ENCODE results near the gene PARP1.

PARP1 gene

DNA sequence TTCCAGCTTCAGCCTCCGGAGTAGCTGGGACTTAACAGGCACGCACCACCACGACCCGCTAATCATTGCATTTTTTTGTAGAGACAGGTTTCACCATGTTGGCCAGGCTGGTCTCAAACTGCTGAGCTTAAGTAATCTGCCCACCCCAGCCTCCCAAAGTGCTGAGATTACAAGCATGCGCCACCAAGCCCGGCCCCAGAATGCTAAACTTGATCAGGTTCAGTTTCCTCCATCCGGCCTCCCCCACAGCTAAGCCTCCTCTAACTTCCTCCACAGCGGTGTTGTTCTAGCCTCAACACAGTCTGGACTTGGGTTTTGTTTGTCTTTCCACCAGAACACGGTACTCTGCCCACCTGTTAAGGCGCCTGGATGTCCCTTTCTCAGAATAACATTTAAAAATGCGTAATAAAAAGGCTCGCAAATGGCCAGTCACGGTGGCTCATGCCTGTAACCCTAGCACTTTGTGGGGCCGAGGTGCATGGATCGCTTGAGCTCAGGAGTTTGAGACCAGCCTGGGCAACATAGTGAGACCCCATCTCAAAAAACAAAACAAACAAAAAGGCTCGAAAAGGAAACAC lies 2.4 kb downstream of the PARP1 start:
- DNase-seq (ENCODE audit: low read depth): no peak

DNA sequence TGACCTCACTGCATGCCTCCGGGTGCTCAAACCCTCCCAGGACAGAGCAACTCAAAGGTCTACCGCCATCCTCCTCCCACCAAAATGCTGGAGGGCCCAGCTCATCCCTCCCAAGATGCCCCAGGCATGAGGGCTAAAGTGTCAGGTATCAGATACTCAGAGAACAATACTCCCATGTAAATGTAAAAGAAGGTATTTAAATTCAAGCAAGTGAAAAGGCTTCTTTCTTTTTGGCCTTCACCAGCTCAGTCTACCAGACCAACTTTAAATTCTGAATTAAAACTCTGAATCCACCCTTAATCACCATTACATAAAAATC lies 3.0 kb downstream of the PARP1 start:
- DNase-seq (ENCODE audit: low read depth): no peak

DNA sequence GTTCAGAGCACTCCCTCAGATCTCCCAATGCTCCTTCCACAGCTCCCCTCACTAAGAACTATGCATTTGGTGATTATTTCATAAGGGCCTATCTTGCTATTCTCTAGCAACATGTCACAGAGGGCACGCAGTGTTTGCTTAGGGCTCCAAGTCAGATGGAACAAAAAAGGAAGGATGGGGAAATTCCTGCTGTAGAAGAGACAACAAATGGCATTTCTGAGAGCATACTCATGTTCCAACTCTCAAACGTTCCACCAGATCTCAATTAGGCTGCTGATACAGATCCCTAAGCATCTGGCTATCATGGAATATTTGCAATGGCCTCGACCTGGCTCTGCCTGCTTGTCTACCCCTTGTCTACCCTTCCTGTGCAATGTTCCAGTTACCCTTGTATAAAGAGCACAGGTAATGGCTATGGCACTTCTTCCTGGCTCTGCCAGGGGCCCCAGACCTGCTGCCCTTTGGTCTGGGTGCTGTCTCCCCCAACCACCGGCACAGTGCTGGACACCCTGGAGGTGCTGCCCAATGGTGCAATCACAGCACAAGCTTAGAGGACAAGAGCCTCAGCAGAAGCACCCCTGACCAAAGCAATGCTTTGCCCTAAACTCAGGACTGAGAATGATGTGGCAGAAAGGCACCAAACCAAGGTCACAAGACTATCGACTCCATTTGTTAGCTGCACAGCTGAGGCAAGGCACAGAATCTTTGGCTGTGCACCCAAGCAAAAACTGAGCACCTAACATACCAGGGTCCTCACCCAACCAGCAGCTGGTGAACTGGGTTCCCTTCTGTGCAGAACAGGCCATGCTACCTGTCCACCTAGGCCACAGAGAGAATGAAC lies 3.6 kb downstream of the PARP1 start:
- no peak for DNase-seq (ENCODE audit: low read depth)

- no peak for DNase-seq (ENCODE audit: low read depth)
These were observed 4.5 kb downstream of the PARP1 start for GRCh38 chr1:226403201-226404034.

DNA sequence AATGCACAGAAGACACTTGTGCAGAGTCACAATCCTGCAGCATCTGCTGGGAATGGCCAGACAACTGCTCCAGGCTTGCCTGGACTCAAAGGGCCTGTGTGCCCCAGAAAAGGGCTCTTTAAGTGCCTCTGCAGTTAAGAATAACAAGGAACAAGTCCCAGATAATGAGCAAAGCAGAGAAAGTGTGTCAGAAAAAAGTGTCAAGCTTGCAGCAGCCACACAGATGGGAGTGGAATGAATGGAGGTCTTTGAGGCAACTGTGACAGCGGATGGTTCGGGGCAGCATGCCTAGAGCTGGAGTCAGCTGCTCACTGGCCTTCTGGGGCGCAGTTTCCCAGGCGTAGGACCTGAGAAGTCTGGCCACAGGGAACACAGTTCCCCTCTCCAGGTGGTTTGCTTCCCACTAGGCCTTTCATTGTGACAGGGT lies 5.1 kb downstream of the PARP1 start:
- DNase-seq (ENCODE audit: low read depth): no peak

GRCh38 chr1:226401355-226402303 lies 6.3 kb downstream of the PARP1 start:
- no peak for DNase-seq (ENCODE audit: low read depth)

DNA sequence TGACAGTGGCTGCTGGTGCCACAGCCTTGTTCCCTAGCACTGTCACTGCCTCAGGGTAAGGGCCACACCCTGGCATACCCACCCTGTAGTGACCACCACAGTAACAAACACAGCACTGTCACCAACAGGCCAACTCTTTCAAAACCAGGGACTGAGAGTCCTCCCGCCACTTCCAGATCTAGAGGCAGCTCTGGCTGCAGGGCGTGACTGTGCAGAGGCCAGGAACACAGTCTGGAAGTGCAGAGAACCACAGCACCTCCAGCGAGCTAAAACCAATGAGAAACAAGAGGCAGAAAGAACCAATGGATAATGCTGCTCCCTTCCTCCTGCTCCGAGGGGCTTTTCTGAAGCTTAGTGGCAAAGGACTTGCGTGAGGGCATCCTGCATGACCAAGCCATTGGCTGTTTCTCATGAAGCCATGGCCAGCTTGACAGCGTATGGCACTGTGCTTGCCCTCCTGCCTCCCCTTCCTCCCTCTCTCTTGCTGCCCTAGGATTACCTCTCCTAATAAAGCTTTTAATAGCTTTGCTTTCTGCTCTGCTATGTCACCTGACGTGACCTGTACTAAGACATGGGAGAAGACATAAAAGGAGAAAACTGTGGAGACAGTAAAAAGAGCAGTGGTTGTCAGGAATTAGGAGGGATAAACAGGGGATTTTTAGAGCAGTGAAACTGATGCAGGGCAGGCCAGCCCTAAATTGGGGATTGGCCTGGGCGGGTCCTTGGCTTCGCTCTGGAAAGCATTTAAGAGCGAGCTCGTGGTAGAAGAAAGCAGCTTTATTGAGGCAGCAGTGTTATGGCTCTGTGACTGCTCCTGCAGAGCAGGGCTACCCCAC lies 7.2 kb downstream of the PARP1 start:
- DNase-seq (ENCODE audit: low read depth): no peak

DNA sequence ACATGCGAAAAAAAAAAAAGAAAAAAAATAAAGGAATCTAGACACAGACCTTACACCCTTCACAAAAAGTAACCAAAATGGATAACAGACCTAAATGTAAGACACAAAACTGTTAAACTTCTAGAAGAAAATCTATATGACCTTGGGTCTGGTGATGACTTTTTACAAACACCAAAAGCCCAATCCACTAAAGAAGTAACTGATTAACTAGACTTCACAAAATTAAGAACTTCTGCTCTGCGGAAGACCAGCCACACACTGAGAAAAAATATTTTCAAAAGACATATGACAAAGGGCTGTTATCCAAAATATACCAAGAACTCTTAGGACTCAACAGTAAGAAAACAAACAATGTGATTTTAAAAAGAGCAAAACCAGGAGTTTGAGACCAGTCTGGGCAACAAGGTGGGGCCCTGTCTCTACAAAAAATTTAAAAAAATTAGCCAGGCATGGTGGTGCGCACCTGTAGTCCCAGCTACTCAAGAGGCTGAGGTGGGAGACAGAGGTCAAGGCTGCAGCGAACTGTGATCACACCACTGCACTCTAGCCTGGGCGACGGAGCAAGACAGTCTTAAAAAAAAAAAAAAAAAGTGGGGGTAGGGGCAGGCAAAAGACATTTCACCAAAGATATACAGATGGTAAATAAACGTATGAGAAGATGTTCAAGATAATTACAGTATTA lies 9.8 kb downstream of the PARP1 start:
- DNase-seq (ENCODE audit: low read depth): no peak

DNA sequence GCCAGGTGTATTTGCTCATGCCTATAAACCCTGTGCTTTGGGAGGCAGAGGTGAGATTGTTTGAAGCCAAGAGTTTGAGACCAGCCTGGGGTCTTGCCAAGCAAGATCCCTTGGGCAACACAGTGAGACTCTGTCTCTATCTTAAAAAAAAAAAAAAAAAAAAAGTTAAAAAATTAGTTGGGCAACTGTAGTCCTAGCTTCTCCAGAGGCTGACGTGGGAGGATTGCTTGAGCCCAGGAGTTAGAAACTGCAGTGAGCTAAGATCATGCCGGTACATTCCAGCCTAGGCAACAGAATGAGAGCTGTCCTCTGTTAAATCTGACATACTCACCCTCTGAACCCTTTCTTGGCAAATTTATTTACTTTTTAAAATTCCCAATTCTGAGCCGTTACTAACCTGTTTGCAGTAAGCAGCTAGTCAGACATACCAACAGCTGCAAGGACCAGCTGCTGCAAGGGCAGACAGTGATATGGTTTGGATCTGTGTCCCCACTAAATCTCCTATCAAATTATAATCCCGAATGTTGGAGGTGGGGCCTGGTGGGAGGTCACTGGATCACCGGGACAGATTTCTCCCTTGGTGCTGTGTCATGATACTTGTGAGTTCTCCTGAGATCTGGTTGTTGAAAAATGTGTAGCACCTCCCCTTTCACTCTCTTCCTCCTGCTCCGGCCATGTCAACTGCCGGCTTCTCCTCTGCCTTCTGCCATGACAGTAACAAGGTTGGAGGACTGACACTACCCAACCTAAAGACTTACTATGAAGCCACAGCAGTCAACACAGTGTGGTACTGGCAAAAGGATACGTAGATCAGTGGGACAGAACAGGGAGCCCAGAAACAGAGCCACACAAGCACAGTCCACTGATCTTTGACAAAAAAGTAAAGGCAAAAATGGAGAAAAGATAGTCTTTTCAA lies 10.6 kb downstream of the PARP1 start:
- DNase-seq (ENCODE audit: low read depth): no peak

GRCh38 chr1:226395753-226396152 lies 12.1 kb downstream of the PARP1 start:
- no peak for DNase-seq (ENCODE audit: low read depth)

DNA sequence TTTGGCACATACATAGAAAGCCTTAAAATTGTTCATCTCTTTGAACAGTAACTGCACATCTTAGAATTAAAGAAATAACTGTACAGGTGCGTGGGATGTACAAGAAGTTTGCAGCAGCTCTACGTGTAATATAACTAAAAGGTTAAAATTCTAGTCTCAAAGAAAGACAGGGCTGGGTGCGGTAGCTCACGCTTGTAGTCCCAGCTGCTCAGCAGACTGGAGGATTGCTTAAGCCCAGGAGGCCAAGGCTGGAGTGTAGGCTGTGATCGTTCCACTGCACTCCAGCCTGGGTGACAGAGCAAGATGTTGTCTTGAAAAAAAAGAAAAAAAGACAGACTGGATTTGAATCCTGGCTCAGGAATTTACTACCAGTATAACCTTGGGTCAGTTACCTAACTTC lies 13.4 kb downstream of the PARP1 start:
- DNase-seq (ENCODE audit: low read depth): no peak

DNA sequence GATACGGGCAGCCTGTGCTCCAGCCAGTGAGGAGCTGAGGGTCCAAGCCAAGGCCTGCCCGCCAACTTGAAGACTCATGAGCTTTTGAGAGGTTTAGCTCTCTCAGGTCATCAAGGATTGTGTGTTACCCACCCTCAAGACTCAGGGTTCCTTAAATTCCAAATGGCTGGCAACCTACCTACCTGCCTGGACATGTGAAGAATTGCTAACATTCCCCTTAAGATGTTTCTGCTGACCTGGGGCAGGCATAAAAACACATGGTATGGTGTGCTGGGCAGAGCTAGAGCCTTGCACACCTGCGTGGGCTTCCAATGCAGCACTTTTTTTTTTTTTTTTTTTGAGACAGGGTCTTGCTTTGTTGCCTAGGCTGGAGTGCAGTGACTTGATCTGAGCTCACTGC lies 17.2 kb downstream of the PARP1 start:
- DNase-seq (ENCODE audit: low read depth): no peak

DNA sequence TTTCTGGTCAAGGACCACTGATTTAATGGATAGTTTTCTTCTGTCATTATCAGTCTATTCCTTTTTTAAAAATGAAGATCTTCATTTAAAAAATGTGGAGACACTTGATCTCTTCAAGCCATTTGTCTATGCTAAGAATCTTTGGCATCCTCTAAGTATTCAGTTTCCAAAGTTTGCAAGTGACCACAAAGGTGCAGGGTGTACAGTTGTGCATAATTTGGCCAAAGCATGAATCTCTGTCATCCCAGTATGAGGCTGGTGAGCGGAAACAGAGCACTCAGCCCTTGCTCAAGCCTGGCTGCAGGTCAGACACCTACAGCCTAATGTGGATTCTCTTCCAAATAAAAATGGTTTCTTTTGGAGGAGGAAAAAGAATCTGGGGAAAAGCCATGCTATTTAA lies 19.8 kb downstream of the PARP1 start:
- no peak for DNase-seq (ENCODE audit: low read depth)

DNA sequence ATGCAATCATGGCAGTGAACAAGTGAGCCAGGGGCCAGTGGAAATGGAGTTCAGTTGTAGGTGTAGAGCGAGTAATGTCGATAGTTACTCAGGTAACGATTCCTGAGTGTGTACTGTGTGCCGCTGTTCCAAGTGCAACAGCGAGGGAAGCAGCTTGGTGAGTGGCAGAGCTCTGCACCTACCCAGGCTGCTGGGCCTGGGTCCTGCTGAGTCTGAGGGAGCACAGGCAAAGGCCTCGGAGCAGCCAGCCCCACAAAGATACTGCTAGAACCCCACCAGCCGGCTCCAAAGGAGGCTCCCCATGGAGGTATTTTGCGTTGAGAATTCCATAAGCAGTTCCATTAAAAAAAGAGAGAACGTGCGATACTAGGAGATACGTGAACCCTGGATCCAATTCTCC lies 23.2 kb downstream of the PARP1 start:
- DNase-seq (ENCODE audit: low read depth): no peak

- no peak for DNase-seq (ENCODE audit: low read depth)
These were observed 23.9 kb downstream of the PARP1 start for GRCh38 chr1:226384040-226384439.

- DNase-seq (ENCODE audit: low read depth): no peak
These were observed 25.9 kb downstream of the PARP1 start for GRCh38 chr1:226382030-226382429.

GRCh38 chr1:226381226-226381998 lies 26.5 kb downstream of the PARP1 start:
- no peak for DNase-seq (ENCODE audit: low read depth)

- no peak for DNase-seq (ENCODE audit: low read depth)
These were observed 29.8 kb downstream of the PARP1 start for GRCh38 chr1:226378071-226378470.

- no peak for DNase-seq (ENCODE audit: low read depth)
These were observed 31.6 kb downstream of the PARP1 start for GRCh38 chr1:226376300-226376699.

Data from stimulated activated CD4-positive, alpha-beta T cell treated with anti-CD3 and anti-CD28 coated beads, Interleukin-2, amount 100 ng/mL, for 4 hours (primary cell).